HFF-Myc (cell line): ENCODE data around the gene MTX3.

ENCODE experiments used
- DNase-seq: peaks from one replicate; pipeline ENCODE4 v3.0.0-alpha.2; 2011; ENCODE audit warnings: low read depth; ENCODE audit errors: extremely low read depth
- H3K4me3 ChIP-seq: replicated peaks from 2 replicates; pipeline ENCODE4 v1.5.1; 2011; ENCODE audit warnings: low read depth, mild to moderate bottlenecking, control low read depth, low read length
- CTCF ChIP-seq: IDR thresholded peaks from 2 replicates; pipeline ENCODE4 v1.5.1; 2012; ENCODE audit warnings: mild to moderate bottlenecking, low read depth, low read length, control low read depth; ENCODE audit errors: missing control alignments

Gene MTX3

DNA sequence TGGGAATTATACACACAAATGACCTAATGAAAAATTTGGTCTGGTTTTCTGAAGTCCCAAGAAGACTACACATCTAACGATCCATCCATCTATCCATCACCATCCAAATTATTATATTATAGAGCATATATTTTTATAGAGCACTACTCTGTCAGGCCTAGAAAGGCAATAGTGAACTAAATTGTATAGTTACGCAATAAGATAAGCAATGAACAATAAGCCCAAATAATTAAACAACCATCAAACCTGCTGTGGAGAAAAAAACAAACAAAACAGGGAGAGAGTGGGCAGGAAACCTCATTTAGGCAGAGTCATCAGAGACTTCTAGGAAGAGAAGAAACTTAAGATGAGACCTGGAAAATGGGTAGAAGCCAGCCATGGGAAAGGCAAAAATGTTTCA, 59.7 kb downstream of the MTX3 start:
- H3K4me3 ChIP-seq = no peak overlapping the region
- no peak for DNase-seq
- TF ChIP-seq CTCF = no peak

GRCh38 chr5:79929095-79929494, 62.0 kb downstream of the MTX3 start:
- H3K4me3 ChIP-seq = no peak overlapping the region
- TF ChIP-seq CTCF = no peak
- DNase-seq = no peak
